GM12892 (cell line): ENCODE data around the gene FSD1. TPM values are rescaled to one million over a fixed set of nuclear protein-coding genes. Genes with fewer than 3 reads are reported as not detected.

Experiments used
- DNase-seq: peaks from one replicate; pipeline ENCODE4 v3.0.0; 2011; ENCODE audit not compliant: insufficient read length
- FAIRE-seq: peaks from 2 replicates; lab custom pipeline; 2011; peaks lifted over from hg19 to GRCh38; lab: Jason Lieb, UNC
- POLR2A ChIP-seq: IDR thresholded peaks from 2 replicates; pipeline ENCODE4 v1.6.1; 2011; ENCODE audit warnings: low read depth, low read length, control low read depth
- POLR2AphosphoS5 ChIP-seq: IDR thresholded peaks from 2 replicates; pipeline ENCODE4 v1.6.1; 2011; ENCODE audit warnings: low read depth, low read length, control low read depth
- TAF1 ChIP-seq: IDR thresholded peaks from 2 replicates; pipeline ENCODE4 v1.6.1; 2011; ENCODE audit warnings: low read depth, mild to moderate bottlenecking, control low read depth, low read length, borderline replicate concordance
- polyA plus RNA-seq: library from polyadenylated mRNA; unstranded; fragments of >200 nt; gene quantifications from one replicate; pipeline ENCODE4 v1.2.1, GENCODE V29; 2012; ENCODE audit warnings: missing spikeins, inconsistent platforms; ENCODE audit not compliant: missing spikeins

FSD1 gene
- polyA plus RNA-seq: 1.2 TPM

- TF ChIP-seq TAF1 (no peak), POLR2AphosphoS5 (no peak), POLR2A (no peak)
- peak; percentile 50 for FAIRE-seq
- DNase-seq: peak; percentile 97
These were observed at the start of gene FSD1 for GRCh38 chr19:4304538-4305256. Gene FSD1, plus strand, starts transcription at chr19:4304598. Its CDS starts 149 bp downstream, at chr19:4304747.

- no peak for FAIRE-seq
- no peak for TF ChIP-seq POLR2A
- TF ChIP-seq TAF1: no peak
- TF ChIP-seq POLR2AphosphoS5: no peak
- DNase-seq: no peak
These were observed 47.8 kb upstream of the FSD1 start for GRCh38 chr19:4256563-4256962.

- FAIRE-seq: no peak
- no peak for DNase-seq
- TF ChIP-seq TAF1 (no peak), POLR2A (no peak), POLR2AphosphoS5 (no peak)
These were observed 47.4 kb upstream of the FSD1 start for GRCh38 chr19:4257025-4257424.

GRCh38 chr19:4258181-4258580 is 46.2 kb upstream of the FSD1 start:
- TF ChIP-seq TAF1 (no peak), POLR2A (no peak), POLR2AphosphoS5 (no peak)
- FAIRE-seq: no peak
- DNase-seq: no peak

- no peak for DNase-seq
- TF ChIP-seq TAF1: no peak
- TF ChIP-seq POLR2AphosphoS5: no peak
- TF ChIP-seq POLR2A: no peak
- no peak for FAIRE-seq
These were observed 43.7 kb upstream of the FSD1 start for GRCh38 chr19:4260613-4261191.

- FAIRE-seq (no peak), DNase-seq (no peak)
- no peak for TF ChIP-seq POLR2A
- no peak for TF ChIP-seq TAF1
- TF ChIP-seq POLR2AphosphoS5: no peak
These were observed 39.6 kb upstream of the FSD1 start for GRCh38 chr19:4264812-4265211.

GRCh38 chr19:4266253-4267000 is 38.0 kb upstream of the FSD1 start:
- TF ChIP-seq POLR2A (no peak), POLR2AphosphoS5 (no peak), TAF1 (no peak)
- FAIRE-seq (no peak), DNase-seq (no peak)

GRCh38 chr19:4267101-4267900 is 37.1 kb upstream of the FSD1 start:
- DNase-seq (peak; percentile 65), FAIRE-seq (peak; percentile 83)
- TF ChIP-seq POLR2AphosphoS5: no peak
- TF ChIP-seq POLR2A: no peak
- no peak for TF ChIP-seq TAF1

GRCh38 chr19:4267901-4268815 is 36.2 kb upstream of the FSD1 start:
- DNase-seq (no peak), FAIRE-seq (no peak)
- TF ChIP-seq POLR2A: no peak
- TF ChIP-seq TAF1: no peak

GRCh38 chr19:4268816-4269430 is 35.5 kb upstream of the FSD1 start:
- TF ChIP-seq POLR2AphosphoS5: no peak
- TF ChIP-seq TAF1: no peak
- no peak for TF ChIP-seq POLR2A
- no peak for FAIRE-seq
- DNase-seq: no peak
